ENCODE results near the gene LIMA1. TPM values are rescaled to one million over a fixed set of nuclear protein-coding genes. Genes with fewer than 3 reads are reported as not detected.
A peak's percentile ranks its signal among the peaks of the same experiment; 100 is the strongest.

Gene LIMA1
- total and polyA plus RNA-seq, 2 of the 4 experiments (the other 2 are of a cell fraction) = 126 to 163 TPM

DNA sequence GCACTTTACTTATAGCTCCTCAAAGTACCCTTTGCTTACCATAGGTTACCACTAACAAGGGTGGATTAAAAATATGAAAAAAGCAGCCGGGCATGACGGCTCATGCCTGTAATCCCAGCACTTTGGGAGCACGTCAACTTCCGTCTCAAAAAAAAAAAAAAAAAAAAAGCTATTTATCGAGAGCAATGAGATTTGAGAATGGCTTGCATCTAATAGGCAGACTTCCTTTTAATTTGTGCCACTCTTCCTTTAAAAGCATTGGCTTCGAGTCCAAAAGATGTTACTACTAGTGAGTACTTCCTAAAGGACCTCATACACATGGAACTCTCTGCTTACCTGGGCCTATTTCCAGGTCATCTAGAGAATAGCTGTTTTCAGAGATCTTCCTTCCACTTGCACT, 77.7 kb downstream of the LIMA1 start:
- in situ Hi-C loops (cut with MboI; ENCODE audit: low sequenced_read_pairs) = loop anchor here (10.0 kb wide), 1 partner anchor 109 kb away; no protein-coding TSS in a partner anchor
- CTCF ChIA-PET = interaction anchor here (0.6 to 0.8 kb wide), 2 partner anchors 8 to 16 kb away, joined by 3 read pairs; no protein-coding TSS in a partner anchor
- Histone ChIP-seq H3K27ac (ENCODE audit: insufficient read depth, low read length) (no peak overlapping the region), H4K91ac (ENCODE audit: insufficient read depth, low read depth, low read length) (no peak overlapping the region), H3K9me1 (ENCODE audit: insufficient read depth, low read length) (peaks cover 8% of the 10 kb centered on the region; the same call in 1 of the 2 replicates), H3K36me3 (ENCODE audit: control insufficient read depth, insufficient read depth, low read length) (peaks cover 41% of the 10 kb centered on the region), H2BK20ac (ENCODE audit: low read depth, low read length) (no peak overlapping the region), H4K5ac (ENCODE audit: low read depth, low read length) (no peak overlapping the region), H3K18ac (ENCODE audit: low read depth, low read length) (no peak overlapping the region), H2BK120ac (ENCODE audit: low read depth, low read length) (no peak overlapping the region), H4K8ac (ENCODE audit: low read depth in 2 of 2, low read length in 2 of 2) (0 out of 4 replicates have a peak overlapping the region, but pooled peaks of 1 of the 2 experiments have one; percentile 12), H2AFZ (replicated peaks; ENCODE audit: low read length, poor library complexity) (no peak overlapping the region), H3K4me1 (ENCODE audit: control insufficient read depth, insufficient read depth, low read length) (peaks cover 12% of the 10 kb centered on the region), H3K9ac (ENCODE audit: low read depth, low read length) (no peak overlapping the region), H3K4me3 (ENCODE audit: insufficient read depth, low read depth, low read length) (no peak overlapping the region), H2BK5ac (ENCODE audit: low read depth, low read length, poor library complexity, severe bottlenecking) (peak overlapping the region; percentile 23), H2BK15ac (ENCODE audit: low read depth, low read length) (no peak overlapping the region), H2AK9ac (replicated peaks; ENCODE audit: low read depth, low read length, poor library complexity) (no peak overlapping the region), H3K14ac (replicated peaks; ENCODE audit: low read depth, low read length) (no peak overlapping the region), H3K9me3 (ENCODE audit: control insufficient read depth, insufficient read depth, low read length) (no peaks in the 10 kb centered on the region), H3K4me2 (ENCODE audit: low read depth, low read length) (no peak overlapping the region), H3K79me1 (ENCODE audit: low read depth in 1 of 2, low read length in 2 of 2) (peaks cover 23 to 74% of the 10 kb centered on the region in 2 experiments), H3K56ac (ENCODE audit: extremely low read depth, insufficient read depth, low read length) (no peak overlapping the region), H2AK5ac (ENCODE audit: low read depth, low read length) (no peak overlapping the region), H3K23ac (ENCODE audit: low read depth, low read length) (0 out of 2 replicates have a peak overlapping the region, but pooled peaks have one; percentile 1), H4K20me1 (ENCODE audit: insufficient read depth, low read length) (peaks cover 38% of the 10 kb centered on the region), H3K4ac (ENCODE audit: low read depth, low read length) (no peak overlapping the region), H3K27me3 (ENCODE audit: control insufficient read depth, insufficient read depth, low read length) (no peaks in the 10 kb centered on the region)
- no peak for TF ChIP-seq MAFK (IDR thresholded peaks at IDR 0.05; ENCODE audit: low read depth, low read length)
- TF ChIP-seq, protein P1, sequence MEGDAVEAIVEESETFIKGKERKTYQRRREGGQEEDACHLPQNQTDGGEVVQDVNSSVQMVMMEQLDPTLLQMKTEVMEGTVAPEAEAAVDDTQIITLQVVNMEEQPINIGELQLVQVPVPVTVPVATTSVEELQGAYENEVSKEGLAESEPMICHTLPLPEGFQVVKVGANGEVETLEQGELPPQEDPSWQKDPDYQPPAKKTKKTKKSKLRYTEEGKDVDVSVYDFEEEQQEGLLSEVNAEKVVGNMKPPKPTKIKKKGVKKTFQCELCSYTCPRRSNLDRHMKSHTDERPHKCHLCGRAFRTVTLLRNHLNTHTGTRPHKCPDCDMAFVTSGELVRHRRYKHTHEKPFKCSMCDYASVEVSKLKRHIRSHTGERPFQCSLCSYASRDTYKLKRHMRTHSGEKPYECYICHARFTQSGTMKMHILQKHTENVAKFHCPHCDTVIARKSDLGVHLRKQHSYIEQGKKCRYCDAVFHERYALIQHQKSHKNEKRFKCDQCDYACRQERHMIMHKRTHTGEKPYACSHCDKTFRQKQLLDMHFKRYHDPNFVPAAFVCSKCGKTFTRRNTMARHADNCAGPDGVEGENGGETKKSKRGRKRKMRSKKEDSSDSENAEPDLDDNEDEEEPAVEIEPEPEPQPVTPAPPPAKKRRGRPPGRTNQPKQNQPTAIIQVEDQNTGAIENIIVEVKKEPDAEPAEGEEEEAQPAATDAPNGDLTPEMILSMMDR (conservative IDR thresholded peaks at IDR 0.05; ENCODE audit: low read depth, low read length) = no peak
- intact Hi-C loops (cut with micrococcal nuclease) = no loop called here
- DNase-seq (no peak), ATAC-seq (ENCODE audit: low read depth) (no peak)
- POLR2A ChIA-PET (ENCODE audit: unreplicated experiment) = interaction anchor here (0.6 kb wide), 1 partner anchor 10 kb away, joined by 7 read pairs; no protein-coding TSS in a partner anchor
- dilution Hi-C loops (cut with HindIII; ENCODE audit: low sequenced_read_pairs, unreplicated experiment) = no loop called here
- WGBS, 2 experiments (ENCODE audit: extremely low coverage in 2 of 2, insufficient read length in 1 of 2) = no CpG with 5 or more reads among the region's 6 CpGs
- no TSS peak for BruUV-seq (replicated peaks)

Data from IMR-90 (cell line).